Activated naive CD4-positive, alpha-beta T cell treated with anti-CD3 and anti-CD28 coated beads for 36 hours (primary cell): ENCODE results near the gene LRRC53. TPM values are rescaled to one million over a fixed set of nuclear protein-coding genes. Genes with fewer than 3 reads are reported as not detected.

Experiments
- CTCF ChIA-PET: fragments of 350-600 bp; sonication (Branson Sonifier 250); formaldehyde crosslinking; loops from one replicate; lab custom pipeline; 2021; ENCODE audit warnings: antibody characterized with exemption; lab: Charles Lee
- DNase-seq: peaks from one replicate; pipeline ENCODE4 v3.0.0-alpha.2; 2020
- H3K27ac Mint-ChIP-seq: one replicate; pipeline ENCODE4 v1.8.0; 2021; ENCODE audit warnings: mild to moderate bottlenecking, mixed read lengths
- H3K27me3 Mint-ChIP-seq: one replicate; pipeline ENCODE4 v1.8.0; 2021; ENCODE audit warnings: low read depth, mixed read lengths
- H3K36me3 Mint-ChIP-seq: one replicate; pipeline ENCODE4 v1.8.0; 2021; ENCODE audit warnings: low read depth, mixed read lengths
- H3K4me1 Mint-ChIP-seq: one replicate; pipeline ENCODE4 v1.8.0; 2021; ENCODE audit warnings: low read depth, mixed read lengths
- H3K4me3 Mint-ChIP-seq: one replicate; pipeline ENCODE4 v1.8.0; 2021; ENCODE audit warnings: mild to moderate bottlenecking, moderate library complexity, mixed read lengths
- H3K9me3 Mint-ChIP-seq: one replicate; pipeline ENCODE4 v1.8.0; 2021; ENCODE audit warnings: mixed read lengths
- intact Hi-C: fragments of 100-400 bp; cut with micrococcal nuclease; formaldehyde crosslinking; loops from one replicate; pipeline ENCODE4 v1.15.1; 2023
- total RNA-seq, 2 experiments: library from RNA; stranded (reverse); gene quantifications; one replicate each; pipeline ENCODE4 v1.2.3, GENCODE V29; 2021

LRRC53 gene
- total RNA-seq, 2 experiments from 2014 or later, result not detected

GRCh38 chr1:74485622-74486021 lies 26.8 kb downstream of the LRRC53 start:
- CTCF ChIA-PET, result no interaction called here

GRCh38 chr1:74481607-74482006 lies 30.8 kb downstream of the LRRC53 start:
- Mint-ChIP-seq H3K27ac (no peak overlapping the region), H3K4me3 (no peak overlapping the region), H3K9me3 (no peaks in the 10 kb centered on the region), H3K27me3 (peaks cover 7% of the 10 kb centered on the region), H3K36me3 (no peaks in the 10 kb centered on the region), H3K4me1 (no peaks in the 10 kb centered on the region)
- CTCF ChIA-PET, result no interaction called here
- intact Hi-C loops, result no loop called here
- DNase-seq, result no peak

More at GRCh38 chr1:74485622-74486021, 26.8 kb downstream of the LRRC53 start:
- DNase-seq, result no peak
- H3K36me3 Mint-ChIP-seq, result no peaks in the 10 kb centered on the region
- no peak overlapping the region for H3K27ac Mint-ChIP-seq
- peaks cover 2% of the 10 kb centered on the region for H3K27me3 Mint-ChIP-seq
- intact Hi-C loops, result no loop called here
- no peaks in the 10 kb centered on the region for H3K9me3 Mint-ChIP-seq
- H3K4me1 Mint-ChIP-seq, result no peaks in the 10 kb centered on the region
- H3K4me3 Mint-ChIP-seq, result no peak overlapping the region

- intact Hi-C loops, result no loop called here
- Mint-ChIP-seq H3K4me1 (no peaks in the 10 kb centered on the region), H3K27me3 (peaks cover 10% of the 10 kb centered on the region), H3K9me3 (no peaks in the 10 kb centered on the region), H3K36me3 (no peaks in the 10 kb centered on the region), H3K27ac (no peak overlapping the region), H3K4me3 (no peak overlapping the region)
- DNase-seq, result no peak
- CTCF ChIA-PET, result interaction anchor here (1.3 kb wide), 1 partner anchor 10 kb away, joined by 3 read pairs; no protein-coding TSS in a partner anchor
Measured at GRCh38 chr1:74480068-74480467, 32.3 kb downstream of the LRRC53 start.

GRCh38 chr1:74478979-74479378 lies 33.4 kb downstream of the LRRC53 start:
- Mint-ChIP-seq H3K36me3 (no peaks in the 10 kb centered on the region), H3K27ac (no peak overlapping the region), H3K27me3 (peaks cover 10% of the 10 kb centered on the region), H3K4me3 (no peak overlapping the region), H3K9me3 (no peaks in the 10 kb centered on the region), H3K4me1 (no peaks in the 10 kb centered on the region)
- no peak for DNase-seq
- intact Hi-C loops, result no loop called here
- CTCF ChIA-PET, result interaction anchor here (1.3 kb wide), 1 partner anchor 9 kb away, joined by 3 read pairs; no protein-coding TSS in a partner anchor

- Mint-ChIP-seq H3K9me3 (no peaks in the 10 kb centered on the region), H3K4me3 (no peak overlapping the region), H3K27me3 (peaks cover 3% of the 10 kb centered on the region), H3K36me3 (no peaks in the 10 kb centered on the region), H3K4me1 (no peaks in the 10 kb centered on the region), H3K27ac (no peak overlapping the region)
- DNase-seq, result no peak
- intact Hi-C loops, result no loop called here
- CTCF ChIA-PET, result no interaction called here
Measured at GRCh38 chr1:74474585-74474984, 37.8 kb downstream of the LRRC53 start.

- no peaks in the 10 kb centered on the region for H3K4me1 Mint-ChIP-seq
- H3K9me3 Mint-ChIP-seq, result no peaks in the 10 kb centered on the region
- DNase-seq, result no peak
- CTCF ChIA-PET, result no interaction called here
- H3K4me3 Mint-ChIP-seq, result no peak overlapping the region
- no peak overlapping the region for H3K27ac Mint-ChIP-seq
- no peaks in the 10 kb centered on the region for H3K36me3 Mint-ChIP-seq
- intact Hi-C loops, result no loop called here
- H3K27me3 Mint-ChIP-seq, result peaks cover 8% of the 10 kb centered on the region
Measured at GRCh38 chr1:74471470-74471869, 40.9 kb downstream of the LRRC53 start.

GRCh38 chr1:74470936-74471335 lies 41.5 kb downstream of the LRRC53 start:
- Mint-ChIP-seq H3K4me3 (no peak overlapping the region), H3K9me3 (no peaks in the 10 kb centered on the region), H3K27me3 (peaks cover 4% of the 10 kb centered on the region), H3K4me1 (no peaks in the 10 kb centered on the region), H3K27ac (no peak overlapping the region), H3K36me3 (no peaks in the 10 kb centered on the region)
- intact Hi-C loops, result no loop called here
- CTCF ChIA-PET, result interaction anchor here (1.2 kb wide), 1 partner anchor 9 kb away, joined by 3 read pairs; no protein-coding TSS in a partner anchor
- no peak for DNase-seq

GRCh38 chr1:74470251-74470650 lies 42.2 kb downstream of the LRRC53 start:
- Mint-ChIP-seq H3K9me3 (no peaks in the 10 kb centered on the region), H3K27me3 (peaks cover 4% of the 10 kb centered on the region), H3K27ac (no peak overlapping the region), H3K36me3 (no peaks in the 10 kb centered on the region), H3K4me1 (no peaks in the 10 kb centered on the region), H3K4me3 (no peak overlapping the region)
- intact Hi-C loops, result no loop called here
- CTCF ChIA-PET, result interaction anchor here (1.2 kb wide), 1 partner anchor 9 kb away, joined by 3 read pairs; no protein-coding TSS in a partner anchor
- no peak for DNase-seq

- no peak for DNase-seq
- CTCF ChIA-PET, result interaction anchor here (1.0 to 1.4 kb wide), 3 partner anchors 34 to 300 kb away, joined by 3 to 5 read pairs (median 4); no protein-coding TSS in a partner anchor
- Mint-ChIP-seq H3K4me1 (no peaks in the 10 kb centered on the region), H3K27ac (no peak overlapping the region), H3K4me3 (no peak overlapping the region), H3K9me3 (no peaks in the 10 kb centered on the region), H3K36me3 (no peaks in the 10 kb centered on the region), H3K27me3 (peaks cover 4% of the 10 kb centered on the region)
- intact Hi-C loops, result loop anchor here (5.0 kb wide), 1 partner anchor 627 kb away; no protein-coding TSS in a partner anchor
Measured at GRCh38 chr1:74468982-74469603, 43.3 kb downstream of the LRRC53 start.

- intact Hi-C loops, result loop anchor here (5.0 kb wide), 1 partner anchor 626 kb away; no protein-coding TSS in a partner anchor
- Mint-ChIP-seq H3K36me3 (no peaks in the 10 kb centered on the region), H3K9me3 (no peaks in the 10 kb centered on the region)
Measured at GRCh38 chr1:74467786-74468377, 44.5 kb downstream of the LRRC53 start.

GRCh38 chr1:74465193-74465681 lies 47.2 kb downstream of the LRRC53 start:
- Mint-ChIP-seq H3K27ac (no peak overlapping the region), H3K4me1 (no peaks in the 10 kb centered on the region), H3K27me3 (peaks cover 4% of the 10 kb centered on the region), H3K9me3 (no peaks in the 10 kb centered on the region), H3K4me3 (no peak overlapping the region), H3K36me3 (no peaks in the 10 kb centered on the region)
- DNase-seq, result no peak
- intact Hi-C loops, result loop anchor here (5.0 kb wide), 1 partner anchor 623 kb away; no protein-coding TSS in a partner anchor
- CTCF ChIA-PET, result no interaction called here

More at GRCh38 chr1:74467786-74468377, 44.5 kb downstream of the LRRC53 start:
- Mint-ChIP-seq H3K4me1 (no peaks in the 10 kb centered on the region), H3K27ac (no peak overlapping the region), H3K27me3 (peaks cover 4% of the 10 kb centered on the region), H3K4me3 (no peak overlapping the region)
- CTCF ChIA-PET, result interaction anchor here (0.6 to 1.4 kb wide), 3 partner anchors 18 to 301 kb away, joined by 4 to 5 read pairs (median 4); no protein-coding TSS in a partner anchor
- DNase-seq, result no peak

GRCh38 chr1:74464037-74464436 lies 48.4 kb downstream of the LRRC53 start:
- Mint-ChIP-seq H3K9me3 (no peaks in the 10 kb centered on the region), H3K4me3 (no peak overlapping the region), H3K4me1 (no peaks in the 10 kb centered on the region), H3K36me3 (no peaks in the 10 kb centered on the region), H3K27ac (no peak overlapping the region), H3K27me3 (peaks cover 4% of the 10 kb centered on the region)
- CTCF ChIA-PET, result no interaction called here
- intact Hi-C loops, result no loop called here
- no peak for DNase-seq
